Adrenal gland (tissue), 5 donors: Measurements from ENCODE around the gene BTN2A1.

ENCODE experiments used
- POLR2A ChIP-seq, 2 donors: fragments of 450-650 bp; IDR thresholded peaks; one replicate each; pipeline ENCODE4 v1.6.1; 2017; ENCODE audit warnings: antibody characterized with exemption in 2 of 2, mild to moderate bottlenecking in 2 of 2, moderate library complexity in 1 of 2
- TF ChIP-seq, protein P1 (sequence below), 6 experiments: fragments of 450-650 bp in 4 of 6; fragments of 200-600 bp in 2 of 6; sonication (generic) in 1 of 6; IDR thresholded peaks; 1 replicate in 5 of 6; 2 replicates in 1 of 6; pipeline versions ENCODE4 v1.5.1 to v1.8.0; 2016 to 2021; ENCODE audit warnings: antibody characterized with exemption in 6 of 6, mild to moderate bottlenecking in 2 of 6, moderate library complexity in 1 of 6
- donor health status: DM: no; HTN: no; CAD: no.

GRCh38 chr6:26507658-26508057, 49.9 kb downstream of the BTN2A1 start:
- TF ChIP-seq, protein P1, sequence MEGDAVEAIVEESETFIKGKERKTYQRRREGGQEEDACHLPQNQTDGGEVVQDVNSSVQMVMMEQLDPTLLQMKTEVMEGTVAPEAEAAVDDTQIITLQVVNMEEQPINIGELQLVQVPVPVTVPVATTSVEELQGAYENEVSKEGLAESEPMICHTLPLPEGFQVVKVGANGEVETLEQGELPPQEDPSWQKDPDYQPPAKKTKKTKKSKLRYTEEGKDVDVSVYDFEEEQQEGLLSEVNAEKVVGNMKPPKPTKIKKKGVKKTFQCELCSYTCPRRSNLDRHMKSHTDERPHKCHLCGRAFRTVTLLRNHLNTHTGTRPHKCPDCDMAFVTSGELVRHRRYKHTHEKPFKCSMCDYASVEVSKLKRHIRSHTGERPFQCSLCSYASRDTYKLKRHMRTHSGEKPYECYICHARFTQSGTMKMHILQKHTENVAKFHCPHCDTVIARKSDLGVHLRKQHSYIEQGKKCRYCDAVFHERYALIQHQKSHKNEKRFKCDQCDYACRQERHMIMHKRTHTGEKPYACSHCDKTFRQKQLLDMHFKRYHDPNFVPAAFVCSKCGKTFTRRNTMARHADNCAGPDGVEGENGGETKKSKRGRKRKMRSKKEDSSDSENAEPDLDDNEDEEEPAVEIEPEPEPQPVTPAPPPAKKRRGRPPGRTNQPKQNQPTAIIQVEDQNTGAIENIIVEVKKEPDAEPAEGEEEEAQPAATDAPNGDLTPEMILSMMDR (IDR thresholded peaks at IDR 0.05) = no peak
- TF ChIP-seq POLR2A (IDR thresholded peaks at IDR 0.05) = no peak
